CD4-positive, alpha-beta T cell treated with Interleukin-4 for 1 hour (primary cell): ENCODE data around the gene ALG5.

Experiments used
- DNase-seq, 2 donors: peaks; one replicate each; pipeline ENCODE4 v3.0.0-alpha.2; 2020 to 2022

The ALG5 gene

GRCh38 chr13:36913463-36913862 lies 85.7 kb downstream of the ALG5 start:
- DNase-seq = no peak

- no peak for DNase-seq
These were observed 86.2 kb downstream of the ALG5 start for GRCh38 chr13:36912973-36913372.

DNA sequence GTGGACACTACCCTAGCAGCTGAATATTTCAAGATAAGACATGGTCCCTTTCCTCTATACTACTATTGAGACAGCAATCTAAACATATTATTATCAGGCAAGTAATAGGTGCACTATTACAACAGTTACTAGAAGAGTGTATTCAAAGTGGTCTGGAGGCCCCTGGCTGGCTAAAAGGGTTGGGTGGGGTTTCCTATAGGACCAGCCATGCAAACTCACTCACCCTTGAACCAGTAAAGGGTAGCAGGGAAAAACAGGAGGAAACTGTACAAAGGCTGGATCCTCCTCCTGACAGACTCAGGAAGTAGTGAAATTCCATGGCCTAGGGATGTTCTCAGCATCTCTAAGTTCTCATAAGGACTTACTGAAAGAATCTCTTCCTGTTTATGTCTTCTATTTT lies 86.8 kb downstream of the ALG5 start:
- no peak for DNase-seq

- no peak for DNase-seq
These were observed 88.6 kb downstream of the ALG5 start for GRCh38 chr13:36910545-36910944.

DNA sequence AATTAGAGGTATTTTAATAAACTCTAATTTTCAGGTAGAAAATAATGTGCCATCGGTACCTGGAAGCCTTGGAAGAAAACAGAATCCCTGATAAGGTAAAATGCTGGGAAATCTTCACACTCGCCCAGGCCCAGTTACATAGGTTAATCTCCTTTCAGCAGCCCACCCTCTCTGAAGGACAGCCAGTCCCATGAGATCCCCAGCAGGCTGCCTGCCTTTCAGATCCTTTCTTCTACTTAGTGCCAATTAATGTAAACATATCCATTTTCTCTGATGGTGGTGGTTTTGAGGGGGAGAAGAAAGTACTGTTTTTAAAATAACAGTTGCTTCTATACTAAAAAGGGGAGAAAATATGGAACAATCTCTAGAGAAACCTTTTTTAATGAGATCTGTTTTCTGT lies 91.3 kb downstream of the ALG5 start:
- DNase-seq = no peak

- no peak for DNase-seq
These were observed 91.9 kb downstream of the ALG5 start for GRCh38 chr13:36907266-36907665.

- DNase-seq = no peak
These were observed 93.2 kb downstream of the ALG5 start for GRCh38 chr13:36905944-36906343.

DNA sequence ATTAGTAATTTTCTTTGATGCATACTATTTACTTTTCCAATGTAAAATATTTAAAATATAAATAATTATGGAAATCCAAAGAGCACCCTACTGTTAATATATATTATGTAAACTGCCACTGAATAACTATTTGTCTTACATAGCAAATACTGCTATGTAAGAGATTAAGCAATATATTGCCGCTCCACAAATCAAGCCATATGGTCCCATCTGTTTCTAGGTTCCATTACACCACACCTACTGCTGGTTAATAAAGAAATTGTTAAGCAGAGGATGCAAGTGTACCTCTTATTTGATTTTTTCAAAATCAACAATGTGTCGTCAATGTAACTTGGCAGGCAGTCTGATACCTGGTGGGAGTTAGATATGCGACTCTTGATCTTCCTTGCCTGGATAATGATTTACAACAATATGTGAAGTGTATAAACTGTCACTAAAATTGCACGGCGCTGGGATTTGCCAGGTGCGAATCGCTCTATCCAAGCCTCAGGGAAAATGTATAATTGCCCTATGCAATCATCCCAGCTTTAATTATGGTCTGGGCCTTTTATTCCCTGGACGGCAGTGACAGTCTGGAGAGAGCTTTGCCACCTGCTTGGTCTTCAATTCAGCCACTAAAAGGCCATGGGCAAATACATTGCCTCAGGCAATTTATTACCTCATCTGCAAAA lies 95.1 kb downstream of the ALG5 start:
- DNase-seq = no peak
